Endothelial cell of umbilical vein (primary cell): Measurements from ENCODE around the gene CBX4. TPM values are rescaled to one million over a fixed set of nuclear protein-coding genes. Genes with fewer than 3 reads are reported as not detected.
A peak's percentile ranks its signal among the peaks of the same experiment; 100 is the strongest.

Experiments used
- Bru-seq: library from RNA; stranded (reverse); fragments of 400-500 nt; gene quantifications from one replicate; lab custom pipeline; 2021; lab: Mats Ljungman, UMichigan
- BruChase-seq, 2 experiments: library from RNA; stranded (reverse); fragments of 400-500 nt; gene quantifications; one replicate each; lab custom pipeline; 2021; lab: Mats Ljungman, UMichigan
- BruUV-seq: library from RNA; stranded (reverse); fragments of 400-500 nt; replicated peaks from 2 replicates; lab custom pipeline; 2021; lab: Mats Ljungman, UMichigan
- CTCF ChIA-PET: fragments of 300-600, 350-600 bp; sonication (Branson Sonifier 250); formaldehyde crosslinking; loops from one replicate; lab custom pipeline; 2021; ENCODE audit warnings: antibody characterized with exemption, inconsistent platforms; lab: Charles Lee
- POLR2A ChIA-PET: fragments of 300-600, 350-600 bp; sonication (Branson Sonifier 250); formaldehyde crosslinking; loops from one replicate; lab custom pipeline; 2021; ENCODE audit warnings: antibody characterized with exemption, inconsistent platforms; lab: Charles Lee
- DNase-seq: peaks from one replicate; pipeline ENCODE4 v3.0.0-alpha.2; 2011; ENCODE audit warnings: low read depth, low spot score
- FAIRE-seq: peaks from 2 replicates; lab custom pipeline; 2011; peaks lifted over from hg19 to GRCh38; lab: Jason Lieb, UNC
- H2AFZ ChIP-seq: 2 replicates; pipeline ENCODE4 v1.6.0; 2012; ENCODE audit warnings: low read depth, low read length, control low read depth, inconsistent platforms
- H3K27ac ChIP-seq: 2 replicates; pipeline ENCODE4 v1.5.1; 2011; ENCODE audit warnings: low read depth, mild to moderate bottlenecking, control low read depth, low read length, moderate library complexity; ENCODE audit not compliant: insufficient read depth
- H3K27me3 ChIP-seq, 2 experiments: 2 replicates each; pipeline versions ENCODE4 v1.6.0 to v1.6.1; 2011; ENCODE audit warnings: low read length in 2 of 2, mixed read lengths in 1 of 2; ENCODE audit not compliant: control insufficient read depth in 2 of 2, insufficient read depth in 2 of 2
- H3K36me3 ChIP-seq, 2 experiments: 2 replicates in 1 of 2; 3 replicates in 1 of 2; pipeline ENCODE4 v1.5.1; 2011; ENCODE audit warnings: low read length in 2 of 2, mild to moderate bottlenecking in 1 of 2, moderate library complexity in 1 of 2; ENCODE audit not compliant: control insufficient read depth in 2 of 2, insufficient read depth in 2 of 2; ENCODE audit errors: extremely low read depth in 1 of 2
- H3K4me1 ChIP-seq: 3 replicates; pipeline ENCODE4 v1.5.1; 2011; ENCODE audit warnings: mild to moderate bottlenecking, low read length; ENCODE audit not compliant: control insufficient read depth, insufficient read depth; ENCODE audit errors: extremely low read depth
- H3K4me2 ChIP-seq: 2 replicates; pipeline ENCODE4 v1.6.1; 2011; ENCODE audit warnings: low read length, control low read depth, mixed read lengths; ENCODE audit not compliant: insufficient read depth
- H3K4me3 ChIP-seq, 3 experiments: fragments of 200-600 bp in 1 of 3; sonication (generic), shearing (Covaris generic) in 1 of 3; replicated peaks in 1 of 3; 2 replicates each; pipeline ENCODE4 v1.5.1; 2011 to 2016; ENCODE audit warnings: control low read depth in 3 of 3, low read length in 3 of 3, mild to moderate bottlenecking in 2 of 3, inconsistent platforms in 1 of 3, low read depth in 1 of 3, moderate library complexity in 1 of 3; ENCODE audit not compliant: insufficient read depth in 1 of 3
- H3K79me2 ChIP-seq: 2 replicates; pipeline ENCODE4 v1.6.0; 2012; ENCODE audit warnings: low read length, inconsistent platforms; ENCODE audit not compliant: control insufficient read depth, insufficient read depth
- H3K9ac ChIP-seq: replicated peaks from 2 replicates; pipeline ENCODE3; 2011; ENCODE audit warnings: low read length, control low read depth; ENCODE audit not compliant: insufficient read depth; ENCODE audit errors: extremely low read depth
- H3K9me1 ChIP-seq: replicated peaks from 3 replicates; pipeline ENCODE4 v1.6.0; 2011; ENCODE audit warnings: mild to moderate bottlenecking, low read length; ENCODE audit not compliant: control insufficient read depth, insufficient read depth; ENCODE audit errors: extremely low read depth
- H3K9me3 ChIP-seq: replicated peaks from 2 replicates; pipeline ENCODE4 v1.5.1; 2012; ENCODE audit warnings: low read length, inconsistent platforms; ENCODE audit not compliant: control insufficient read depth, insufficient read depth
- H4K20me1 ChIP-seq: replicated peaks from 2 replicates; pipeline ENCODE3; 2011; ENCODE audit warnings: mild to moderate bottlenecking, low read length; ENCODE audit not compliant: control insufficient read depth, insufficient read depth; ENCODE audit errors: extremely low read depth
- EZH2 ChIP-seq: IDR thresholded peaks from 2 replicates; pipeline ENCODE4 v1.6.1; 2012; ENCODE audit warnings: borderline replicate concordance, low read depth, mild to moderate bottlenecking, moderate library complexity, low read length, inconsistent platforms; ENCODE audit not compliant: severe bottlenecking
- FOS ChIP-seq: IDR thresholded peaks from 2 replicates; pipeline ENCODE4 v1.6.1; 2011; ENCODE audit warnings: mild to moderate bottlenecking, low read length, moderate library complexity, borderline replicate concordance; ENCODE audit not compliant: insufficient read depth
- GATA2 ChIP-seq: IDR thresholded peaks from 2 replicates; pipeline ENCODE4 v1.7.0; 2011; ENCODE audit warnings: low read depth, mild to moderate bottlenecking, moderate library complexity, mixed read lengths, low read length; ENCODE audit not compliant: insufficient read length, insufficient read depth
- MAX ChIP-seq: IDR thresholded peaks from 2 replicates; pipeline ENCODE4 v1.6.1; 2011; ENCODE audit not compliant: insufficient read depth, insufficient read length
- POLR2A ChIP-seq: IDR thresholded peaks from 2 replicates; pipeline ENCODE4 v1.6.1; 2012; ENCODE audit warnings: low read depth, mild to moderate bottlenecking, control low read depth, low read length
- POLR2AphosphoS5 ChIP-seq: IDR thresholded peaks from 2 replicates; pipeline ENCODE4 v1.6.1; 2012; ENCODE audit warnings: low read depth, mild to moderate bottlenecking, control low read depth, low read length, moderate library complexity; ENCODE audit not compliant: insufficient read depth
- dilution Hi-C: fragments of 300-500 bp; cut with MboI; formaldehyde crosslinking; loops from one replicate; pipeline ENCODE4 v1.15.0; 2019; ENCODE audit warnings: low sequenced_read_pairs; ENCODE audit not compliant: extremely low pct_ligation_motif_present
- intact Hi-C: fragments of 100-400 bp; cut with micrococcal nuclease; formaldehyde crosslinking; loops from one replicate; pipeline ENCODE4 v1.10.0; 2022
- long read RNA-seq: library from polyadenylated mRNA; stranded (forward); transcript quantifications from one replicate; pipeline ENCODE4 v2.0.0, GENCODE V29; 2021
- polyA minus RNA-seq, 3 experiments: library from RNA; depleted of rRNA, polyadenylated mRNA; stranded (reverse); fragments of >200 nt; gene quantifications; 1 replicate in 1 of 3; 2 replicates in 2 of 3; pipeline ENCODE4 v1.2.3, GENCODE V29; 2011
- polyA plus RNA-seq, 4 experiments: library from polyadenylated mRNA; depleted of rRNA in 3 of 4; stranded (reverse) in 3 of 4; unstranded in 1 of 4; fragments of >200 nt; gene quantifications; 2 replicates each; pipeline versions ENCODE4 v1.2.1 to v1.2.3, GENCODE V29; 2011 to 2012; ENCODE audit warnings: missing spikeins in 1 of 4
- total RNA-seq: library from RNA; stranded (reverse); gene quantifications from 2 replicates; pipeline ENCODE4 v1.2.3, GENCODE V29; 2021
- TF ChIP-seq, protein P1 (sequence below), 2 donors: IDR thresholded peaks; 1 replicate in 1 of 2; 2 replicates in 1 of 2; pipeline ENCODE4 v1.5.1; 2011; ENCODE audit warnings: low read length in 2 of 2, mild to moderate bottlenecking in 2 of 2, moderate library complexity in 2 of 2, control low read depth in 1 of 2, inconsistent platforms in 1 of 2, low read depth in 1 of 2; ENCODE audit not compliant: insufficient read depth in 1 of 2; ENCODE audit errors: extremely low read depth in 1 of 2

The CBX4 gene
- 12.3 TPM in 2 replicates for total RNA-seq
- 7.0 and 9.3 TPM in 2 replicates for polyA plus RNA-seq
- polyA plus RNA-seq (2011; cell fraction: cytosol; rRNA removed): 3.9 and 5.3 TPM in 2 replicates
- 4.6 and 5.5 TPM in 2 replicates for polyA plus RNA-seq (2011; cell fraction: nucleus; rRNA removed)
- 3.4 and 5.9 TPM in 2 replicates for polyA plus RNA-seq (2012)
- polyA minus RNA-seq: 2.9 and 3.6 TPM in 2 replicates
- 36.5 TPM for polyA minus RNA-seq (2011; cell fraction: cytosol; rRNA and poly(A)+ RNA removed)
- polyA minus RNA-seq (2011; cell fraction: nucleus; rRNA and poly(A)+ RNA removed): 2.4 and 3.1 TPM in 2 replicates
- Bru-seq, nascent RNA: percentile 50 among the genes with signal in this experiment
- BruChase-seq, experiment 1, labeled RNA remaining after a 6-hour chase: percentile 48 among the genes with signal in this experiment
- percentile 53 among the genes with signal in this experiment for BruChase-seq, experiment 2, labeled RNA remaining after a 2-hour chase
- long read RNA-seq, transcript CBX4-201 (5 exons, 2,664 nt): major isoform, 15 of 23 reads
- long read RNA-seq, partial matches to known transcripts: 0 of 23 reads
- long read RNA-seq, other reads (novel, unspliced or antisense): 8 of 23 reads

GRCh38 chr17:79839356-79840268 lies at the start of gene CBX4:
TSS of gene CBX4 (minus strand) at chr17:79839440. CDS start at chr17:79839251, 189 bp downstream.
- H3K4me3 ChIP-seq: peak within 1 kb of the TSS; percentile 71 to 89 (median 89)
- POLR2A ChIA-PET: interaction anchor here (0.9 to 1.4 kb wide), 3 partner anchors 25 to 43 kb away, joined by 4 to 6 read pairs (median 6); partner anchors contain the start of gene CBX8
- H3K79me2 ChIP-seq: no peaks in the 10 kb centered on the region
- H3K27me3 ChIP-seq: peaks cover 28 to 42% of the 10 kb centered on the region in 2 experiments
- H3K9me3 ChIP-seq: no peaks in the 10 kb centered on the region
- TF ChIP-seq POLR2A: peak; percentile 86
- TF ChIP-seq, protein P1, sequence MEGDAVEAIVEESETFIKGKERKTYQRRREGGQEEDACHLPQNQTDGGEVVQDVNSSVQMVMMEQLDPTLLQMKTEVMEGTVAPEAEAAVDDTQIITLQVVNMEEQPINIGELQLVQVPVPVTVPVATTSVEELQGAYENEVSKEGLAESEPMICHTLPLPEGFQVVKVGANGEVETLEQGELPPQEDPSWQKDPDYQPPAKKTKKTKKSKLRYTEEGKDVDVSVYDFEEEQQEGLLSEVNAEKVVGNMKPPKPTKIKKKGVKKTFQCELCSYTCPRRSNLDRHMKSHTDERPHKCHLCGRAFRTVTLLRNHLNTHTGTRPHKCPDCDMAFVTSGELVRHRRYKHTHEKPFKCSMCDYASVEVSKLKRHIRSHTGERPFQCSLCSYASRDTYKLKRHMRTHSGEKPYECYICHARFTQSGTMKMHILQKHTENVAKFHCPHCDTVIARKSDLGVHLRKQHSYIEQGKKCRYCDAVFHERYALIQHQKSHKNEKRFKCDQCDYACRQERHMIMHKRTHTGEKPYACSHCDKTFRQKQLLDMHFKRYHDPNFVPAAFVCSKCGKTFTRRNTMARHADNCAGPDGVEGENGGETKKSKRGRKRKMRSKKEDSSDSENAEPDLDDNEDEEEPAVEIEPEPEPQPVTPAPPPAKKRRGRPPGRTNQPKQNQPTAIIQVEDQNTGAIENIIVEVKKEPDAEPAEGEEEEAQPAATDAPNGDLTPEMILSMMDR (IDR thresholded peaks at IDR 0.05; ENCODE audit: extremely low read depth in 1 of 2, insufficient read depth in 1 of 2, low read depth in 1 of 2, low read length in 2 of 2): peak; percentile 56 to 63
- peak; percentile 73 for TF ChIP-seq POLR2AphosphoS5
- TF ChIP-seq EZH2: no peak
- TF ChIP-seq MAX: no peak
- no peak for TF ChIP-seq FOS
- no peak for TF ChIP-seq GATA2
- peak within 1 kb of the TSS; percentile 83 for H3K4me2 ChIP-seq
- H3K36me3 ChIP-seq: no peaks in the 10 kb centered on the region
- H2AFZ ChIP-seq: peak within 1 kb of the TSS; percentile 79
- dilution Hi-C loops: no loop called here
- no peak within 1 kb of the TSS for H3K27ac ChIP-seq
- peak; percentile 84 for FAIRE-seq
- peak; percentile 82 for DNase-seq
- intact Hi-C loops: loop anchor here (1.0 to 5.0 kb wide), 5 partner anchors 29 to 152 kb away; partner anchors contain the start of gene CBX8
- no peaks in the 10 kb centered on the region for H3K9me1 ChIP-seq
- peaks cover 18% of the 10 kb centered on the region for H3K4me1 ChIP-seq
- CTCF ChIA-PET: interaction anchor here (0.6 to 5.5 kb wide), 25 partner anchors 9 to 167 kb away, joined by 3 to 59 read pairs (median 5); partner anchors contain the start of gene CBX8
- peak within 1 kb of the TSS; percentile 60 for H3K9ac ChIP-seq
- H4K20me1 ChIP-seq: no peaks in the 10 kb centered on the region
- no TSS peak for BruUV-seq
